Melanocyte of skin (primary cell): ENCODE measurements around the gene IKZF5. TPM values are rescaled to one million over a fixed set of nuclear protein-coding genes. Genes with fewer than 3 reads are reported as not detected.

ENCODE experiments used
- total RNA-seq, 2 donors: library from RNA; depleted of rRNA; stranded (reverse); fragments of >200 nt; gene quantifications; 2 replicates each; pipeline ENCODE4 v1.2.3, GENCODE V29; 2012

IKZF5 gene, protein sequence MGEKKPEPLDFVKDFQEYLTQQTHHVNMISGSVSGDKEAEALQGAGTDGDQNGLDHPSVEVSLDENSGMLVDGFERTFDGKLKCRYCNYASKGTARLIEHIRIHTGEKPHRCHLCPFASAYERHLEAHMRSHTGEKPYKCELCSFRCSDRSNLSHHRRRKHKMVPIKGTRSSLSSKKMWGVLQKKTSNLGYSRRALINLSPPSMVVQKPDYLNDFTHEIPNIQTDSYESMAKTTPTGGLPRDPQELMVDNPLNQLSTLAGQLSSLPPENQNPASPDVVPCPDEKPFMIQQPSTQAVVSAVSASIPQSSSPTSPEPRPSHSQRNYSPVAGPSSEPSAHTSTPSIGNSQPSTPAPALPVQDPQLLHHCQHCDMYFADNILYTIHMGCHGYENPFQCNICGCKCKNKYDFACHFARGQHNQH
- 1 to 10 TPM; 3.0 to 3.8 TPM for total RNA-seq

DNA sequence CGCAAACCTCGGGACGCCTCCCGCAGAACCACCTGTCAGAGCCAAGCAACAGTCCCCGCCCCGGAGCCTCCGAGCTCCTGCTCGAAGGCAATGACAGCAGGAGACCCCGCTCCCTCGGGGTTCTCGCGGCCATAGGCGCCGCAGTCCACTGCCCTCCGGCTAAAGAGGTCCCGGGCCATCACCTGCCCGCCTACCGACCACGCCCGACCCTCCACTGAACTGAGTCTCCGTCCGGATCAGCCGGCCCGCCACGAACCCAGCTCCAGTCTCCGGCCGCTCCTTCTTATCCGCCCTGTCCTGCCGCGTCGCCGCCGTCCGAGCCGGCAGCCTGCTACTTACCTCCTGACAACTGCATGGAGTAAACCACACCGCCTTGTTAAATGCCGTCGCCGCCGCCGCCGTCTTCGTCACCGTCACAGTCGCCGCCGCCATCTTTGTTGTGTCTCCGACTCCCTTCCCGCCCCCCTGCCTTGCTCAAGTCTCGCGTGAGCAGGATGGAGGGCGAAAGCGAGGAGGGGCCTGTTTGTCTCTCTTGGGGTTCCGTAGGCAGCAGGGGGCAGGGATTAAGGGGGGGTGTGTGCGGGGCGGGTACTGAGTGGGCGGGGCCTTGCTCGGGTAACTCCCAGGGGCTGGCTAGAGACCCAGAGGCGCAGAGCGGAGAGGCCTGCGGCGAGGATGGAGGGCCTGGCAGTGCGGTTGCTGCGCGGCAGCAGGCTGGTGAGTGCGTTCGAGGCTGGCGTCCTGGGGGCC, at the start of gene IKZF5, which contains the start of gene ACADSB:
Gene IKZF5 (minus strand): TSS at position 441 of the 750 bp plus-strand sequence. CDS start 10,170 bp downstream, outside the sequence.
Gene ACADSB (plus strand): TSS at position 652 of the 750 bp plus-strand sequence. CDS start 24 bp downstream, at position 676.

GRCh38 chr10:122980209-122981065, 28.2 kb downstream of the IKZF5 start, which contains the start of gene PSTK:
PSTK (plus strand) TSS chr10:122980401; CDS start chr10:122980480, 79 bp downstream.

DNA sequence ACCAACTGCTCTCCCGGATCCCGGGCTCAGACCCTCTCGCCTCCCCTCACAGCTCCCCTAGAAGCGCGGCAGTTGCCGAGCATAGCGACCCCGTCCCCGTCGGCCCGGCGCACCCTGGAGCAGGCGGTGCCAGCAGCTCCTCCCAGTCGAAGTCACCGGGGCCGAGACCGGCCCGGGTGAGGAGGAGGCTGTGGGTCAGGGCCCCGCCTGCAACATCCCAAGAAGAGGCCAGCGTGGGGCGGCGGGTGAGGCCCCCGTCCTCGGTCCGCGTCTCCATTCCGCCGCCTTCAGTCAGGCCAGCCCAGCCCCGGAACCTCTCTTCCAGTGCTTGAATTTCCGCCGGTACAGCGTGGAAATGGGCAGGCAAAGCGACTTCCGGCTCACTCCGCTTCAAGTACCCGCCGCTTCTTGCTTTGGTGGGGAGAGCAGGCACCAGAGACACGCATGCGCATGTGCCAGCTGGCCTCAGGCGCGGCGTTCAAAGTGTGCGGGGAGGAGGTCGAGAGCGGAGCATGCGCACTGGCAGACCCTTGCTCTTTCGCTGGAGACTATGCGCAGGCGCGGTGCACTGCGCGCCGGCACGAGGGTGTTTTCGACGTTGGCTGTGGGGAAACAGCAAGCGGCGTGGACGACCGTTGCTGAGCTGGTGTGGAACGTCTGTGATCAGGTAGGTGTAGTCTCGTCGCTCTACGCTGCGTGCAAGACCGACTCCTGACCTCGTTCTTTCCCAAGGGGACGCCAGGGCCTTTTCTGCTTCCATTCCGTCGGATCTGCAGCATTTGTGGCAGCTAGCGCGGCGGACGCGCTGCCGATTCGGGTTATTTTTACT, 54.5 kb downstream of the IKZF5 start, which contains the start of gene C10orf88:
Gene C10orf88 (minus strand): TSS at position 326 of the 829 bp plus-strand sequence. CDS start 49 bp downstream, at position 277.

Other genes starting within 250 kb of the IKZF5 start
- gene CUZD1, start 162.9 kb downstream of the IKZF5 start, total RNA-seq: under 1 TPM; under 0.01 to 0.33 TPM
- 1 to 10 TPM in 1 of 2 donors, under 1 TPM in 1; 0.69 to 3.3 TPM for gene FAM24B, start 129.2 kb downstream of the IKZF5 start, total RNA-seq
- not detected for gene FAM24A, start 98.2 kb downstream of the IKZF5 start, total RNA-seq
- gene C10orf88, start 54.6 kb downstream of the IKZF5 start, total RNA-seq: 10 to 100 TPM in 1 of 2 donors, 1 to 10 TPM in 1; 6.2 to 12.0 TPM
- 1 to 10 TPM; 4.5 to 5.0 TPM for gene PSTK, start 28.4 kb downstream of the IKZF5 start, total RNA-seq
- 1 to 10 TPM; 8.0 to 9.3 TPM for gene ACADSB, start 211 bp upstream of the IKZF5 start, total RNA-seq
- not detected for gene HMX3, start 127.2 kb upstream of the IKZF5 start, total RNA-seq
- not detected for gene HMX2, start 139.3 kb upstream of the IKZF5 start, total RNA-seq
- gene BUB3, start 145.6 kb upstream of the IKZF5 start, total RNA-seq: 100 to 1,000 TPM; 113 to 216 TPM